Measurements from ENCODE around the gene DPYD.

DPYD gene

GRCh38 chr1:97781762-97782337 is 139.0 kb downstream of the DPYD start:
- H3K79me2 ChIP-seq (ENCODE audit: insufficient read depth, low read depth) = no peaks in the 10 kb centered on the region
- no peak overlapping the region for H3K9ac ChIP-seq
- H3K4me1 ChIP-seq (ENCODE audit: low read depth, poor library complexity, severe bottlenecking) = no peaks in the 10 kb centered on the region

GRCh38 chr1:97780884-97781283 is 139.9 kb downstream of the DPYD start:
- H3K4me1 ChIP-seq (ENCODE audit: low read depth, poor library complexity, severe bottlenecking) = no peaks in the 10 kb centered on the region
- H3K4me3 ChIP-seq (IDR thresholded peaks at IDR 0.05; ENCODE audit: insufficient read depth, low read depth, low read length) = no peak overlapping the region
- H4K20me1 ChIP-seq (ENCODE audit: insufficient read depth) = no peaks in the 10 kb centered on the region
- TF ChIP-seq CTCF (conservative IDR thresholded peaks at IDR 0.05; ENCODE audit: low read depth, low read length) = no peak
- no peak overlapping the region for H3K9ac ChIP-seq
- no peaks in the 10 kb centered on the region for H3K79me2 ChIP-seq (ENCODE audit: insufficient read depth, low read depth)
- no peaks in the 10 kb centered on the region for H3K36me3 ChIP-seq (ENCODE audit: insufficient read depth)
- H3K4me2 ChIP-seq = no peak overlapping the region
- no peaks in the 10 kb centered on the region for H3K27me3 ChIP-seq (ENCODE audit: insufficient read depth, low read depth)
- no peak overlapping the region for H3K27ac ChIP-seq
- H2AFZ ChIP-seq (ENCODE audit: low read depth) = no peak overlapping the region

More at GRCh38 chr1:97781762-97782337, 139.0 kb downstream of the DPYD start:
- H4K20me1 ChIP-seq (ENCODE audit: insufficient read depth) = no peaks in the 10 kb centered on the region
- no peaks in the 10 kb centered on the region for H3K27me3 ChIP-seq (ENCODE audit: insufficient read depth, low read depth)
- H3K4me3 ChIP-seq (IDR thresholded peaks at IDR 0.05; ENCODE audit: insufficient read depth, low read depth, low read length) = no peak overlapping the region
- H2AFZ ChIP-seq (ENCODE audit: low read depth) = no peak overlapping the region
- no peaks in the 10 kb centered on the region for H3K36me3 ChIP-seq (ENCODE audit: insufficient read depth)
- TF ChIP-seq CTCF (conservative IDR thresholded peaks at IDR 0.05; ENCODE audit: low read depth, low read length) = no peak
- no peak overlapping the region for H3K27ac ChIP-seq
- H3K4me2 ChIP-seq = no peak overlapping the region

- Histone ChIP-seq H3K4me1 (ENCODE audit: low read depth, poor library complexity, severe bottlenecking) (no peaks in the 10 kb centered on the region), H3K4me2 (no peak overlapping the region), H2AFZ (ENCODE audit: low read depth) (no peak overlapping the region), H3K27ac (no peak overlapping the region), H3K9ac (no peak overlapping the region), H3K79me2 (ENCODE audit: insufficient read depth, low read depth) (no peaks in the 10 kb centered on the region), H3K27me3 (ENCODE audit: insufficient read depth, low read depth) (no peaks in the 10 kb centered on the region), H3K36me3 (ENCODE audit: insufficient read depth) (no peaks in the 10 kb centered on the region), H3K4me3 (IDR thresholded peaks at IDR 0.05; ENCODE audit: insufficient read depth, low read depth, low read length) (no peak overlapping the region), H4K20me1 (ENCODE audit: insufficient read depth) (no peaks in the 10 kb centered on the region)
- no peak for TF ChIP-seq CTCF (conservative IDR thresholded peaks at IDR 0.05; ENCODE audit: low read depth, low read length)
Observed at GRCh38 chr1:97778718-97779117, 142.1 kb downstream of the DPYD start.

GRCh38 chr1:97770376-97770775 is 150.5 kb downstream of the DPYD start:
- no peaks in the 10 kb centered on the region for H3K79me2 ChIP-seq (ENCODE audit: insufficient read depth, low read depth)
- H3K4me1 ChIP-seq (ENCODE audit: low read depth, poor library complexity, severe bottlenecking) = no peaks in the 10 kb centered on the region
- H3K4me2 ChIP-seq = no peak overlapping the region
- TF ChIP-seq CTCF (conservative IDR thresholded peaks at IDR 0.05; ENCODE audit: low read depth, low read length) = no peak
- no peaks in the 10 kb centered on the region for H4K20me1 ChIP-seq (ENCODE audit: insufficient read depth)
- no peak overlapping the region for H3K27ac ChIP-seq
- no peak overlapping the region for H2AFZ ChIP-seq (ENCODE audit: low read depth)
- H3K9ac ChIP-seq = no peak overlapping the region
- no peaks in the 10 kb centered on the region for H3K36me3 ChIP-seq (ENCODE audit: insufficient read depth)
- H3K4me3 ChIP-seq (IDR thresholded peaks at IDR 0.05; ENCODE audit: insufficient read depth, low read depth, low read length) = no peak overlapping the region
- H3K27me3 ChIP-seq (ENCODE audit: insufficient read depth, low read depth) = no peaks in the 10 kb centered on the region
